NB4 (cell line): ENCODE results near the gene CFAP99.

ENCODE experiments used
- MYC ChIP-seq: IDR thresholded peaks from 2 replicates; pipeline ENCODE4 v1.6.1; 2011; ENCODE audit warnings: low read depth, low read length
- POLR2A ChIP-seq: IDR thresholded peaks from 2 replicates; pipeline ENCODE4 v1.6.1; 2011; ENCODE audit warnings: mild to moderate bottlenecking; ENCODE audit not compliant: insufficient read length; ENCODE audit errors: extremely low read depth
- TF ChIP-seq, protein P1 (sequence below): IDR thresholded peaks from one replicate; pipeline ENCODE4 v1.5.1; 2012; ENCODE audit warnings: low read depth, low read length
- TF ChIP-seq, protein P2 (sequence below): IDR thresholded peaks from 2 replicates; pipeline ENCODE4 v1.6.1; 2011; ENCODE audit warnings: low read depth, low read length

- TF ChIP-seq, protein P1, sequence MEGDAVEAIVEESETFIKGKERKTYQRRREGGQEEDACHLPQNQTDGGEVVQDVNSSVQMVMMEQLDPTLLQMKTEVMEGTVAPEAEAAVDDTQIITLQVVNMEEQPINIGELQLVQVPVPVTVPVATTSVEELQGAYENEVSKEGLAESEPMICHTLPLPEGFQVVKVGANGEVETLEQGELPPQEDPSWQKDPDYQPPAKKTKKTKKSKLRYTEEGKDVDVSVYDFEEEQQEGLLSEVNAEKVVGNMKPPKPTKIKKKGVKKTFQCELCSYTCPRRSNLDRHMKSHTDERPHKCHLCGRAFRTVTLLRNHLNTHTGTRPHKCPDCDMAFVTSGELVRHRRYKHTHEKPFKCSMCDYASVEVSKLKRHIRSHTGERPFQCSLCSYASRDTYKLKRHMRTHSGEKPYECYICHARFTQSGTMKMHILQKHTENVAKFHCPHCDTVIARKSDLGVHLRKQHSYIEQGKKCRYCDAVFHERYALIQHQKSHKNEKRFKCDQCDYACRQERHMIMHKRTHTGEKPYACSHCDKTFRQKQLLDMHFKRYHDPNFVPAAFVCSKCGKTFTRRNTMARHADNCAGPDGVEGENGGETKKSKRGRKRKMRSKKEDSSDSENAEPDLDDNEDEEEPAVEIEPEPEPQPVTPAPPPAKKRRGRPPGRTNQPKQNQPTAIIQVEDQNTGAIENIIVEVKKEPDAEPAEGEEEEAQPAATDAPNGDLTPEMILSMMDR, result no peak
- TF ChIP-seq MYC, result no peak
- no peak for TF ChIP-seq POLR2A
- TF ChIP-seq, protein P2, sequence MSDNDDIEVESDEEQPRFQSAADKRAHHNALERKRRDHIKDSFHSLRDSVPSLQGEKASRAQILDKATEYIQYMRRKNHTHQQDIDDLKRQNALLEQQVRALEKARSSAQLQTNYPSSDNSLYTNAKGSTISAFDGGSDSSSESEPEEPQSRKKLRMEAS, result no peak
Measured at GRCh38 chr4:2426069-2426397, 7.3 kb downstream of the CFAP99 start.
